ENCODE results near the gene PDE2A. TPM values are rescaled to one million over a fixed set of nuclear protein-coding genes. Genes with fewer than 3 reads are reported as not detected.

PDE2A gene
- total and polyA plus RNA-seq, 2 donors from 2014 or later = 12.6 to 42.0 TPM

GRCh38 chr11:72594493-72595291 lies 79.5 kb downstream of the PDE2A start:
- Histone ChIP-seq H3K36me3 (ENCODE audit: control insufficient read depth in 2 of 3, insufficient read depth in 3 of 3, low read length in 3 of 3) (no peaks in the 10 kb centered on the region), H3K4me1 (ENCODE audit: control insufficient read depth in 2 of 3, insufficient read depth in 2 of 3, low read depth in 1 of 3, low read length in 3 of 3) (no peaks in the 10 kb centered on the region), H3K4me3 (ENCODE audit: low read length in 3 of 3) (no peak overlapping the region), H3K27ac (ENCODE audit: low read depth in 2 of 2, low read length in 2 of 2) (no peak overlapping the region), H3K27me3 (ENCODE audit: control insufficient read depth, insufficient read depth, low read length) (peaks cover 7% of the 10 kb centered on the region), H3K9me3 (ENCODE audit: control insufficient read depth in 2 of 3, insufficient read depth in 1 of 3, low read length in 3 of 3) (no peaks in the 10 kb centered on the region), H3K9ac (ENCODE audit: low read length in 3 of 3) (no peak overlapping the region)
- FAIRE-seq = no peak
- no peak for DNase-seq
- no peak for TF ChIP-seq CTCF (IDR thresholded peaks at IDR 0.05; ENCODE audit: borderline replicate concordance, extremely low read depth, insufficient read depth)
- intact Hi-C loops (cut with DNase I) = no loop called here

- Histone ChIP-seq H3K4me3 (ENCODE audit: low read length in 3 of 3) (no peak overlapping the region), H3K27ac (ENCODE audit: low read depth in 2 of 2, low read length in 2 of 2) (no peak overlapping the region), H3K36me3 (ENCODE audit: control insufficient read depth in 2 of 3, insufficient read depth in 3 of 3, low read length in 3 of 3) (no peaks in the 10 kb centered on the region), H3K9me3 (ENCODE audit: control insufficient read depth in 2 of 3, insufficient read depth in 1 of 3, low read length in 3 of 3) (no peaks in the 10 kb centered on the region), H3K9ac (ENCODE audit: low read length in 3 of 3) (no peak overlapping the region), H3K4me1 (ENCODE audit: control insufficient read depth in 2 of 3, insufficient read depth in 2 of 3, low read depth in 1 of 3, low read length in 3 of 3) (no peaks in the 10 kb centered on the region), H3K27me3 (ENCODE audit: control insufficient read depth, insufficient read depth, low read length) (peaks cover 11% of the 10 kb centered on the region)
- intact Hi-C loops (cut with DNase I) = no loop called here
- no peak for TF ChIP-seq CTCF (IDR thresholded peaks at IDR 0.05; ENCODE audit: borderline replicate concordance, extremely low read depth, insufficient read depth)
- FAIRE-seq (no peak), DNase-seq (no peak)
These were observed 81.3 kb downstream of the PDE2A start for GRCh38 chr11:72592698-72593495.

- DNase-seq (no peak), FAIRE-seq (no peak)
- H3K36me3 ChIP-seq (ENCODE audit: control insufficient read depth in 2 of 3, insufficient read depth in 3 of 3, low read length in 3 of 3) = no peaks in the 10 kb centered on the region
- no peak overlapping the region for H3K27ac ChIP-seq (ENCODE audit: low read depth in 2 of 2, low read length in 2 of 2)
- no peak for TF ChIP-seq CTCF (IDR thresholded peaks at IDR 0.05; ENCODE audit: borderline replicate concordance, extremely low read depth, insufficient read depth)
- peaks cover 11% of the 10 kb centered on the region for H3K27me3 ChIP-seq (ENCODE audit: control insufficient read depth, insufficient read depth, low read length)
- no peaks in the 10 kb centered on the region for H3K9me3 ChIP-seq (ENCODE audit: control insufficient read depth in 2 of 3, insufficient read depth in 1 of 3, low read length in 3 of 3)
- H3K4me3 ChIP-seq (ENCODE audit: low read length in 3 of 3) = no peak overlapping the region
- no peak overlapping the region for H3K9ac ChIP-seq (ENCODE audit: low read length in 3 of 3)
- no peaks in the 10 kb centered on the region for H3K4me1 ChIP-seq (ENCODE audit: control insufficient read depth in 2 of 3, insufficient read depth in 2 of 3, low read depth in 1 of 3, low read length in 3 of 3)
- intact Hi-C loops (cut with DNase I) = no loop called here
These were observed 82.3 kb downstream of the PDE2A start for GRCh38 chr11:72591785-72592502.
